WTC11 (cell line): Measurements from ENCODE around the gene CYB561D1.

Source experiments
- CTCF ChIP-seq: fragments of 200-600 bp; IDR thresholded peaks from 2 replicates; pipeline ENCODE4 v1.8.0; 2022; ENCODE audit warnings: antibody characterized with exemption
- ESRRA ChIP-seq: sonication (generic); formaldehyde crosslinking; IDR thresholded peaks from 2 replicates; pipeline ENCODE4 v1.8.1; 2022; ENCODE audit warnings: mild to moderate bottlenecking, missing genetic modification reagents, borderline replicate concordance
- FOXJ3 ChIP-seq: sonication (generic); formaldehyde crosslinking; IDR thresholded peaks from 2 replicates; pipeline ENCODE4 v1.9.0; 2021; ENCODE audit warnings: missing genetic modification reagents, mild to moderate bottlenecking, borderline replicate concordance
- NR1H2 ChIP-seq: sonication (generic); formaldehyde crosslinking; IDR thresholded peaks from 2 replicates; pipeline ENCODE4 v1.9.0; 2021; ENCODE audit warnings: mild to moderate bottlenecking, moderate library complexity, missing genetic modification reagents
- TEAD4 ChIP-seq: sonication (generic); formaldehyde crosslinking; IDR thresholded peaks from 2 replicates; pipeline ENCODE4 v1.8.0; 2022; ENCODE audit warnings: mild to moderate bottlenecking, missing genetic modification reagents
- ZNF121 ChIP-seq: sonication (generic); formaldehyde crosslinking; IDR thresholded peaks from 2 replicates; pipeline ENCODE4 v1.8.0; 2023; ENCODE audit warnings: missing genetic modification reagents

GRCh38 chr1:109457819-109458218 is 36.1 kb upstream of the CYB561D1 start:
- no peak for TF ChIP-seq CTCF
- no peak for TF ChIP-seq NR1H2
- TF ChIP-seq ZNF121 (CRISPR knock-in tag): no peak
- TF ChIP-seq ESRRA (CRISPR knock-in tag): no peak
- TF ChIP-seq TEAD4 (CRISPR knock-in tag): no peak
- no peak for TF ChIP-seq FOXJ3
